Measurements from ENCODE around the gene ATP6V0E2.
"Not testable (repeated sequence)": the region's sequence is repeated elsewhere in the genome, so short reads cannot be mapped to it uniquely, and the experiment has no call there.

The ATP6V0E2 gene

GRCh38 chr7:149886018-149886415 is 12.2 kb downstream of the ATP6V0E2 start:
- no peak for DNase-seq
- in situ Hi-C loops (cut with HindIII; ENCODE audit: low pct_ligation_motif_present, low pct_unique_long_range_greater_than_20kb, low sequenced_read_pairs): no loop called here

GRCh38 chr7:149887311-149887710 is 13.5 kb downstream of the ATP6V0E2 start:
- in situ Hi-C loops (cut with HindIII; ENCODE audit: low pct_ligation_motif_present, low pct_unique_long_range_greater_than_20kb, low sequenced_read_pairs): no loop called here
- no peak for DNase-seq

DNA sequence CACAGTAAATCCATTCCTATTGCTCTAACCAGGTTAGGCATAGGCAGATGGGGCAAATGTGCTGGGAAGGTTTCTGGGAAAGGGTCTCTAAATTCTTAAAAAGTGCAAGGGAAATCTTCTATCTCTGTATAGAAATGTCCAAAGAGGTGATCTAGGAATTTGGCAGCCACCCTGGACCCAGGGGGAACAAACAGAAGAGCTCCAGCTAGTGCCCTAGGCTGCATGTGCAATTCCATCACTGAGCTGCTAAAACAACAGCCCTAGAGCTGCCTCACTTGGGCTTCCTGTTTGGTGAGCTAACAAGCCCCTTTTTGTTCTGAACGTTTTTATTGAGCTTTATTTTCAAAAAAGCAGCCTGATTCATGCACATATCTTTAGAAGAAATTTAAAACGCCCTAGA is 16.9 kb downstream of the ATP6V0E2 start:
- DNase-seq; in situ Hi-C loops (cut with HindIII; ENCODE audit: low pct_ligation_motif_present, low pct_unique_long_range_greater_than_20kb, low sequenced_read_pairs): not testable (repeated sequence)

DNA sequence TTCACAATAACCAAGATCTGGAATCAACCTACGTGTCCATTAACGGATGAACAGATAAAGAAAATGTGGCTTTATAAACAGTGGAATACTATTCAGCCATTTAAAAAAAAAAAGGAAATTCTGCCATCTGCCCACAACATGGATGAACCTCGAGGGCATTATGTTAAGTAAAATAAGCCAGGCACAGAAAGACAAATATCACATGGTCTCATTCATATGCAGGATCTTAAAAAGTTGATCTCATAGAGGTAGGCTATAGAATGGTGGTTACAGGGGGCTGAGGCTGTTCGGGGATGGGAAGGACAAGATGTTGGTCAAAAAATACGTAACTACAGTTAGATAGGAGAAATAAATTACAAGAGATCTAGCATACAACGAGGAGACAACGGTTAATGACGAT is 21.2 kb downstream of the ATP6V0E2 start:
- DNase-seq; in situ Hi-C loops (cut with HindIII; ENCODE audit: low pct_ligation_motif_present, low pct_unique_long_range_greater_than_20kb, low sequenced_read_pairs): not testable (repeated sequence)

DNA sequence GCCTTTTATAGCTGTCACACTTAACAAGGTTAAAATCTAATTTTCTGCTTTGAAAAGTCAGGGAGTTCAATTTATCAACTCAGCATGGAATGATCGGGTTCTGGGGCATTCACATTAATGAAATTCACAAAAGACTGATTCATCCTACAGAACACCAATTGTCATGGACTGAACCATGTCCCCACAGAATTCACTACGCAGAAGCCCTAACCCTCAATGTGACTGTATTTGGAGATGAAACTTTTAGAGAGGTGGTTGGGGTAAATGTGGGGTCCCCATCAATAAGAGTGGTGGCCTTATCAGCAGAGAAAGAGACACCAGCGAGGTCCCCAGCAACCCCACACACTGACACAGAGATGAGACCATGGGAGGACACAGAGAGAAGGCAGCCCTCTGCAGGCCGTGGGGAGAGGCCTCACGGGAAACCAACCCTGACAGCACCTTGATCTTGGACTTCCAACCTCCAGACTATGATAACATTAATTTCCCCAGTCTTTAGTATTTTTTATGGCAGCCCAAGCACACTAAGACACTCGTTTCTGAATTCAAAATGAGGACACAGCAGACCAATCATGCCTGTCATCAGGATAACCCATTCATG is 34.1 kb downstream of the ATP6V0E2 start:
- DNase-seq; in situ Hi-C loops (cut with HindIII; ENCODE audit: low pct_ligation_motif_present, low pct_unique_long_range_greater_than_20kb, low sequenced_read_pairs): not testable (repeated sequence)

GRCh38 chr7:149910219-149910618 is 36.5 kb downstream of the ATP6V0E2 start:
- in situ Hi-C loops (cut with HindIII; ENCODE audit: low pct_ligation_motif_present, low pct_unique_long_range_greater_than_20kb, low sequenced_read_pairs); DNase-seq: not testable (repeated sequence)

GRCh38 chr7:149912126-149912525 is 38.4 kb downstream of the ATP6V0E2 start:
- in situ Hi-C loops (cut with HindIII; ENCODE audit: low pct_ligation_motif_present, low pct_unique_long_range_greater_than_20kb, low sequenced_read_pairs): not testable (repeated sequence)
- DNase-seq: peak; percentile 47

GRCh38 chr7:149926414-149926813 is 52.6 kb downstream of the ATP6V0E2 start:
- in situ Hi-C loops (cut with HindIII; ENCODE audit: low pct_ligation_motif_present, low pct_unique_long_range_greater_than_20kb, low sequenced_read_pairs); DNase-seq: not testable (repeated sequence)
